Hematopoietic multipotent progenitor cell treated with erythropoietin and hydrocortisone succinate and interleukin-3 and kit ligand, for 8 days (in vitro differentiated cells): ENCODE results near the gene LAGE3.

Experiments
- DNase-seq: peaks from one replicate; pipeline ENCODE4 v3.0.0-alpha.2; 2015

LAGE3 gene

GRCh38 chrX:154431341-154431740 lies 47.7 kb downstream of the LAGE3 start:
- no peak for DNase-seq

DNA sequence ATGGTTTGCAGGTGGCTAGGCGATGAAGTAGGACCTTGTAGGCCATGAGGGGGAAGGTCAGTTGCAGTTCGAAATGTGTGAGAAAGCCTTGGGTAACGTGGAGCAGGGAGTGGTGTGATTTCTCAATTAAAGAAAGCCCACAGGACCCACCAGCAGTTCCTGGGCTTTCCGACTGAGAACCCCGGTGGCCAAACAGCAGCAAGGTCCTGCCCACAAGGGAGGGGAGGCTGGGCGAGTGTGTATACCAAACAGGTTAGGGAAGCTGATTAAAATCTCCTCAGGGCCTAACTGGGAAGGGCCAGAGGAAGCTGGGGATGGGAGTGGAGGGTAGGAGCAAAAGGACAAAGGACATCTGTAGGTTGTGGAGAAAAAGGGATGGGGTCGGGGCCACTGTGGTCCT lies 48.2 kb downstream of the LAGE3 start:
- DNase-seq = no peak

- no peak for DNase-seq
Measured at GRCh38 chrX:154430479-154430878, 48.6 kb downstream of the LAGE3 start.

DNA sequence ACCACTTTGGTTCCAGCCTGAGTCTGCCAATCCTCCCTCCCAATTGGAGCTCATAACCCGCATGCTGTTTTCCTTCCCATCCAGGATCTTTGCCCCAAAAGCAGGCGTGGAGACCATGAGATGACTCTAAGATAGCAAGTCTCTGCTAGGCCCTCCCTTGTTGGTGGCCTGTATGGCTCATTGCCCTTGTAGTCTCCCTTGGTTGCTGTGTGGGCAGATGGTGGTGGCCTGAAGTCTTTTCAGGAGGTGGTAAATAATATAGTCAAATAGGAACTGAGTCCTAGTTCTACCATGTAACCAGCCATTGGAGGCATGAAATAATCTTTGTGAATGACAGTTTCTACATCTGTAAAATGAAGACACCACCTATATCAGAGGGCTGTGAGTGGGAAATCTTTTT lies 49.4 kb downstream of the LAGE3 start:
- no peak for DNase-seq

DNA sequence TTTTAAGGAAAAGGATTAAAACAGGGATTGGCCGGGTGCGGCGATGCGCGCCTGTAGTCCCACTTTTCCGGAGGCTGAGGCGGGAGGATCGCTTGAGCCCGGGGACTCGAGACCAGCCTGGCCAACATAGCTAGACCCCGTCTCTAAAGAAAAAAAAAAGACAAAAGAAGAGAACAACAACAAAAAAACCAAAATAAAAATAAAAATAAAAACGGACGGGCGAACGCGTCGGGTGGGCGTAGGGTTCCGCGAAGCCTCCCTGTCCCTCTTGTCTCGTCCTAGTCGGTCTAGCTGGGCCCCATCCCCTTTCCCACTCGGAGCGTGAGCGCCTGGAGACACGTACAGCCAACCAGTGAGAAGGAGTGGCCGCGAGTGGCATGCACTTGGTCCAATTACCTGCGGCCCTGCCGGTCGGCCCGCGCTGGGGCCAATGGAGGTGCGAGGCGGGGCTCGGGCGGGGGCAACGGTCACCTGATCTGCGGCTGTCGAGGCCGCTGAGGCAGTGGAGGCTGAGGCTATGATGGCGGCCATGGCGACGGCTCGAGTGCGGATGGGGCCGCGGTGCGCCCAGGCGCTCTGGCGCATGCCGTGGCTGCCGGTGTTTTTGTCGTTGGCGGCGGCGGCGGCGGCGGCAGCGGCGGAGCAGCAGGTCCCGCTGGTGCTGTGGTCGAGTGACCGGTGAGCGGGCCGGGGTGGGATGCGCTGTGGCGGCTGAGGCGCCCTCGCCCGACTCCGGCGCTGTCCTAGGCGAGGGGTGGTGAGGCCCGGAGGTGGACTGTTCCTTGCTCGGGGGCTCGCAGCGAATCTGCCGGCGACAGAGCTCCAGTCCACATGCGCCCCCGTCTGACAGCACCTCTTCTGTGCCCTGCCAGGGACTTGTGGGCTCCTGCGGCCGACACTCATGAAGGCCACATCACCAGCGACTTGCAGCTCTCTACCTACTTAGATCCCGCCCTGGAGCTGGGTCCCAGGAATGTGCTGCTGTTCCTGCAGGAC lies 50.6 kb downstream of the LAGE3 start, which contains the start of gene ATP6AP1:
ATP6AP1 (plus strand) TSS at position 502 of the 996 bp plus-strand sequence; CDS start at position 518, 16 bp downstream.
- peak; percentile 92 for DNase-seq
